ENCODE data around the gene KCTD16.

The KCTD16 gene

DNA sequence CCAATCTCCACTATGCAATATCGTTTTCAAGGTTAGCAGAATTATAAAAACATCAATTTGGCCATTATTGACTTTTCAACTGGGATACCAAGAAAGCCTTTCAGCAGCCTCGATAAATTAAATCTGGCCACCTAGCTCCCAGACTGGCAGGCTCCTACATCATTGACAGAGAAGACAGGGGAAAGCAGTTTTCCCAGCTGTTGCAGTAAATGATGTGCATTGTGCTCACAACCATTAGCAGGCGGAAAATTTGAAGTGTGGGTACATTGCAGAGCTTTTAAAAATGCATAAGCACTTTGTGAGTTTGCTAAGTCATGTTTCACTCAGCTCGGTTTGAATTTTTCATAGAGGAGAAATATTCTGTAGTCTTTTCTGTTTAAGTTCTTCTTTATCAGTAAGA is 297.9 kb downstream of the KCTD16 start:
- DNase-seq, result no peak

GRCh38 chr5:144469106-144469505 is 298.4 kb downstream of the KCTD16 start:
- DNase-seq, result no peak

DNA sequence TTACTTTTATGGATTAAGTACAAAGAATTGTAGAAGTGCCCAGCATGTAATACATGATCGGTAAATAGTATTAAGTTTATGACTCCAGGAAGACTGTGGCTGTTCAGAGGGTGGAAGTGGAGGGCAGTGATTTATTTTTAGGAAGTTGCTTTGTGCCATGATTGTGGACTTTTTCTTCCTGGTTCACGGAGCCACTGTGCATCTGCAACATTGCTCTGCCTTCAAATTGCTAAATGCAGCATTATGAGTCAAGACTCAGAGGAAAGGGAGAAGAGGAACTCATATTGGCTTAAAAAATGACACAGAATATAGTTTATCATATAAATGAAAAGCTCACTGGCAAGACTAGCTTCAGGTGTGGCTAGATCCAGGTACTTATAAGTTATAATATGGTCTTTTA is 301.5 kb downstream of the KCTD16 start:
- DNase-seq, result no peak

GRCh38 chr5:144473650-144474049 is 303.0 kb downstream of the KCTD16 start:
- DNase-seq, result no peak

- no peak for DNase-seq
Measured at GRCh38 chr5:144478565-144478964, 307.9 kb downstream of the KCTD16 start.

GRCh38 chr5:144481861-144482260 is 311.2 kb downstream of the KCTD16 start:
- no peak for DNase-seq

- no peak for DNase-seq
Measured at GRCh38 chr5:144484124-144484897, 313.6 kb downstream of the KCTD16 start.

GRCh38 chr5:144485540-144485939 is 314.9 kb downstream of the KCTD16 start:
- DNase-seq, result no peak

DNA sequence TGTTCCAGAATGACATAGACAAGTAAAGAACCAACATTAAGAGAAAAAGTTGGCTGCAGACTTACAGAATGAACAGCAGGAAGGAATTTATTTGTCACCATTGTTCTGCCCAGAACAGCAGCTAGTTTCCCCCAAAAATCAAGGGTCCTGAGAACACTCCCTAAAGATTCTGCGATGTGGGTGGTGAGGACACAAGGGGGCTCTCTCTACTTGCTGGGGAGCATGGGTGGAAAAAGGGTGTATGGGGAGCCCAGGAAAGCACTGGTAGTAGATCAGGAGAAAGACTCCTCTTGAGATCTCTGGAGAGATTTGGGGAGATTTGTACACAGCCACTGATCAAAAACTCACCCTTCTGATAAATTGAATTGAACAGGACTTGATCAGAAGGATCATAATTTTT is 316.5 kb downstream of the KCTD16 start:
- no peak for DNase-seq

DNA sequence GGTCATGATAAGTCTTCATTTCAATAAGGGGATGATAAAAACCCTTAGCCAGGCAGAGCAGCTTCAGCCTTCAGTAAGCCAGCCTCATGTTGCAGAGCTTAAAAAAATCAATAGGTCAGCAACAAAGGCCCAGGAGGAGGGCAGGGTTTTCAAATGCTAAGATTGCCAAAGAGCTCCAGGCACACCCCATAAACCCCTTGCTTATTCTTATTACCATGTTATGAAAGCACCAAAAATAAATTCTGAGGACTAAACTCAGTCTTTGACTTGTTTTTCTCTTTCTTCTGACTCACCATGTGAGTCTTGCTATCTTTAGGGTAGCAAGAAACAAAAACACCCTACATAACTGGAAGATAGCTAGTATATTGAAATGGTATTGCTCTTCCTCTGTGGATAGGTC is 317.1 kb downstream of the KCTD16 start:
- DNase-seq, result no peak

DNA sequence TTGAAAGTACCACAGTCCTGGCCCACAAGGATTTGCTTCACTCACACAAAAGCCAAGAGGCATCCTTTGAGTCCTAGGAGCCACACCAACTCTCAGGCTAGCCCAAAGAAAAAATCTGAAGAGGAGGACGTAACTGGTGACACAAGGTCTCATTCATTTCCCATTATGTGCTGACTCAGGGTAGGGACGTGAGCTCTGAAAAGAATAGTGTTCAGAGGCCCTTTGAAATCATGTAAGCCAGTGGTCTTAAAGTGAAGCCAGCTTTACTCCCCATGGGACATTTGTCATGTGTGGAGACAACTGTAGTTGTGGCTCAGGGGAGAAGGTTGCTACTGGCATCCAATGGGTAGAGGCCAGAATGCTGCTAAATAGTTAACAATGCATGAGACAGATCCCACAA is 332.4 kb downstream of the KCTD16 start:
- DNase-seq, result no peak

DNA sequence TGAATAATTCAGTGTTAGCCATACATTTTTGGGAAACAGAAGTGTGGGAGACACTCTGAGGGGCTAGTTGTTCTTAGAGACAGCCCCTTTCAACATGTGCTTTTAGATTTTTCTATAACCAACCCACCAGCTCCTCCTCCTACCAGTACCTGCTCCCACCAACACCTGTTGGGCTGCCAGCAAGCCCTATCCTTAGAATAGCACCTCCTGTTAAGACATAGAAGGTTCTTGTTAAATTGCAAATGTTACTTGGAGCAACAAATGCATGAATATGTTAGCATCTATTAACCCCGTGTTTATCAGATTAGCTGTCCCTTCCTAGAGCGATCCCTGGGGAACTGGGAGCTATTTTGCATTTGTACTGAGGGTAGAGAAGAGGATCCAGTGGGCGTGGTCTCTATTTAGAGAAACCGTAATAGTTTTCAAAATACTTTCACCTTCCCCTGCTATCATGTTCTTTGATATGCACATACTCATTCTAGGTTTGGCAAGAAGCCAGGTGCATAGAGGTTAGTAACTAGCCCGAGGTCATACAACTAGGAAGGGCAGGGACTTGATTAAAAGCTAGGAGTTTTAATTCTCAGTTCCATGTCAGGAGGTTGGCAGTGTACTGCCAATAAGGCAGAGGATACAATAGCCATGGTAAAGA is 334.4 kb downstream of the KCTD16 start:
- no peak for DNase-seq

DNA sequence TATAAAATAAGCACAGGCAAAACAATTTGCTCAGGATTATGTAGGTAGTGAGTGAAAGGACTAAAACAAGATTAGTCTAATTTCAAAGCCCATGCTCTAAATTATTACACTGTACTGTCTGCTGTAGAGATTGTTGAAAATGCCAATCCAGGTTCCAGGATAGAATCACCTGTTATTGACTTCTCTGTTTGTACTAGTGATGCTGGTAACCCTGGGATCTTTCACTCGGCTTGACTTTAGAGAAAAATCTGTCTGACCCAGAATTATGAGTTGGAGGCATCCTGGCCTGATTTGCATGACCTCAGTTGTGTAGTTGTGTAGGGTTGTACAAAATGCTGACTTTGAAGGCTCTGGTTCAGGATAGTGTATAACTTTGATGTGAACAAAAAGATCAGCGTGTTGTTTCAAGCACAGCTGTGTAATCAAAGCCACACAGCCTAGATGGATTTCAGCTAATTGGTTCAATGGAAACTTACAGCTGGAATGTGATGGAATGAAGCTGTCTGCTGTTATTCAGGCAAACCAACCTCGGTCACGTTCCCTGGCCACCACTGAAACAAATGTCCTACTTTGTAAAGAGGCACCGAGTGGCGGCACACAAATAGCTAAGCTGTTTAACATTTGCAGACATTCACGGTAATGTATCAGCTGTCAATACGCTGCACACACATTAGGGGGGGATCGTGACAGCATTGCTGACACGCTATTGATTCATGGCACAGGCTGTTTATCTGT is 340.3 kb downstream of the KCTD16 start:
- no peak for DNase-seq

DNA sequence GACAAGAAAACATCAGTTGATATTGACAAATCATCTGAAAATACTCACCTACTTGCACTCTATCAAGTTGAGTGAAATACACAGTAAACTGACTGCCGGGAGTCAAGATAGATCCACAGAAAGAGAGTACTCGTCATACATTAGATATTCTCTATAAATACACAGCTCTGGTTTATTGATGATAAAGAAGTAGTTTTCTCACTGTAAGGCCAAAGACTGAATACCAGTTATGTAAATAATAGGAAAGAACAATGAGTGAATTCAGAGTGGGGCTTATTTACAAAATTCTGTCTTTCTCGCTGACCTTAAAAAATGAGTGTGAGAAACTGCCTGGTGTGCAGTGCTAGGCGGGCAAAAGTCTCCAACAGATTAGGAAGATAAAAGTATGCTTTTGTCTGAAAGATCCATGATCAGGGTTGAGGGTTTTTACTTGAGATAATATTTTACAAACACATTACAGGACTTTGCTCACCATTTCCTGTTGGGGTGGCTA is 341.0 kb downstream of the KCTD16 start:
- no peak for DNase-seq

- DNase-seq, result no peak
Measured at GRCh38 chr5:144522698-144523097, 352.0 kb downstream of the KCTD16 start.

- DNase-seq, result no peak
Measured at GRCh38 chr5:144525000-144525399, 354.3 kb downstream of the KCTD16 start.

- no peak for DNase-seq
Measured at GRCh38 chr5:144531188-144531587, 360.5 kb downstream of the KCTD16 start.
